Measurements from ENCODE around the gene TRIP13.
"Not testable (repeated sequence)": the region's sequence is repeated elsewhere in the genome, so short reads cannot be mapped to it uniquely, and the experiment has no call there.

The TRIP13 gene

DNA sequence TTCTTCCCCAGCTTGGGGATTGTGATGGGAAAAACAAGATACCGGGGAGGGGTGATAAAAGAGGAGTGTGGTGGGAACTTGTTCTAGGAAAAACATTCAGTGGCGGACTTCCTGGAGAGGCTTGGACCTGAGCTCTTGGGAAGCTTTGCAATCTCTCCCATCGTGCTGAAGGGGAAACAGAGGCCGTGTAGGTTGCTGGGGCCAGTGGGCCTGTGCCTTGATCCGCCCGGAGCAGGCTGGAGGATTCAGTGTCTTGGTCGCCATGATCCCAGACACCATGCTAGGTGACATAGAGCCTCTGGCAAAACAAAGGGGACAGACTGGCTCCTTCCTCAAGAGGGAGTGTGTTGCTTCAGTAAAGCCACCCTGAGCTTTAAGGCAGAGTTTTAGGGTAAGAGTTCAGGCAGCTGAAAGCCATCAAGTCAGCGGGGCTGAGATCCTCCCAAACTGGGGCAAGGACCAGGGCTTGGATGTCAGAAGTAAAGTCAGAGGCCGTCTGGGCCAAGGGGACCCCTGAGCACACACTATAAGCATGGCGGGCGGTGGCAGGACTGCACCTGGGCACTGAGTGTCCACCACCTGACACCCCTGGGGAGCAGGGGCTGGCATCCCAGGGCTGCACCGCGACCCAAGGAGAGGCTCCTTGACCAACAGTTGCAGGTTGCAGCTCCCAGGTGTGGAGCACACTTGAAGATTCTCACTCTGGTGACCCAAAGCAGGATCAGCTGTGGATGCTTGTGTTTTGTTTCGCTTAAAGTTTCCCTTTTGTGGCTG, 44.7 kb downstream of the TRIP13 start:
- no peak for DNase-seq (ENCODE audit: low read depth)

DNA sequence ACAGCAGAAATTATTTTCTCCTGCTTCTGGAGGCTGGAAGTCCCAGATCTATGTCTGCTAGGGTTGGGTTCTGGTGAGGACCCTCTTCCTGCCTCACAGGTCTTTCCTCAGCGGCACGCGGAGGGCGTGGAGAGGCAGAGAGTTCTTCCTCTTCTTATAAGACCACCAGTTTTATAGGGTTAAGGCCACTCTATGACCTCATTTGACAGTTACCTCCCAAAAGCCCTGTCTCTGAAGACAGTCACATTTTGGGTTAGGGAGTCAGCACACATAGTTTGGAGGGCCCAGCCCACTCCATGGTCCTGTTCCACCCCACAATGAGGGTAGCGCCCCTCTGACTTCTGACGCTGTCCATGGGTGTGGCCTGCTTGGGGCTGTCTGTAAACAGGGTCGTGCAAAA, 46.7 kb downstream of the TRIP13 start:
- DNase-seq (ENCODE audit: low read depth): no peak

DNA sequence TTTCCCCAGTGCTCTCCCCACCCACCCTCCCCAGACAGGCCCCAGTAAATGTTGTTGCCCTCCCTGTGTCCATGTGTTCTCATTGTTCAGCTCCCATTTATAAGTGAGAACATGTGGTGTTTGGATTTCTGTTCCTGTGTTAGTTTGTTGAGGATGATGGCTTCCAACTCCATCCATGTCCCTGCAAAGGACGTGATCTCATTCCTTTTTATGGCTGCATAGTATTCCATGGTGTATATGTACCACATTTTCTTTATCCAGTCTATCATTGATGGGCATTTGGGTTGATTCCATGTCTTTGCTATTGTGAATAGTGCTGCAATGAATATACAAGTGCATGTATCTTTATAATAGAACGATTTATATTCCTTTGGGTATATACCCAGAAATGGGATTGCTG, 48.1 kb downstream of the TRIP13 start:
- not testable (repeated sequence) for DNase-seq (ENCODE audit: low read depth)

DNA sequence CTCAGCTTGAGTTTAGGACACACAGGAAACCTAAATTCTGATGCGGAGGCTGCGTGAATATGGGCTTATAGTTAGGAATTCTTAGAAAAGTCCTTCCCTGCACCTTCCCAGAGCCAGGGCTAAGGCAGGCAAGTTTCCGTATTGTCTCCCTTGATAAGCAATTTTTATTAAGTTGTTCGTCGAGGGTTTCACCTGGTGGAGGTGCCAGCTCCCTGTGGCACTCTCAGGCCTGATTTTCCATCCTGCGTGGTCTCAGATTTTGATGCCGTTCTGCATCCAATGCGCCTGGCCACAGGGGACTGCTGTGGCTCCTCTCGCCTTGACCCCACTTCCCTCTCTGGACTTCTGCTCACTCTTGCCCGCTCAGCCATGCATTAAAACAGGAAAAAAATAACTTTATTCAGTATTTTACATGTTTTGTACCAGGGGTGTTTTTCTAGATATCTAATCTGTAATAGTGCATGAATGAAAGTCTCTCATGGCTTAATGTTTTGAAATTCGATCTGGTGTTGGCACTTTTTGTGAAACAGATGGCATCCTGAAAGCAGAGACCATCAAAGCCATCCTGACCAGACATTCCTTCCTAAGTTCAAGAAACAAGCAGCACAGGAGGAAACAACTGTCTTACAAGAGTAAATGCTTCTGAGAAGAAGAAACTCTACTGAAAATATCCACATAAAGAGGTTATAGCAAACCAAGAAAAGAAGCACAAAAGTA, 50.7 kb downstream of the TRIP13 start:
- no peak for DNase-seq (ENCODE audit: low read depth)

DNA sequence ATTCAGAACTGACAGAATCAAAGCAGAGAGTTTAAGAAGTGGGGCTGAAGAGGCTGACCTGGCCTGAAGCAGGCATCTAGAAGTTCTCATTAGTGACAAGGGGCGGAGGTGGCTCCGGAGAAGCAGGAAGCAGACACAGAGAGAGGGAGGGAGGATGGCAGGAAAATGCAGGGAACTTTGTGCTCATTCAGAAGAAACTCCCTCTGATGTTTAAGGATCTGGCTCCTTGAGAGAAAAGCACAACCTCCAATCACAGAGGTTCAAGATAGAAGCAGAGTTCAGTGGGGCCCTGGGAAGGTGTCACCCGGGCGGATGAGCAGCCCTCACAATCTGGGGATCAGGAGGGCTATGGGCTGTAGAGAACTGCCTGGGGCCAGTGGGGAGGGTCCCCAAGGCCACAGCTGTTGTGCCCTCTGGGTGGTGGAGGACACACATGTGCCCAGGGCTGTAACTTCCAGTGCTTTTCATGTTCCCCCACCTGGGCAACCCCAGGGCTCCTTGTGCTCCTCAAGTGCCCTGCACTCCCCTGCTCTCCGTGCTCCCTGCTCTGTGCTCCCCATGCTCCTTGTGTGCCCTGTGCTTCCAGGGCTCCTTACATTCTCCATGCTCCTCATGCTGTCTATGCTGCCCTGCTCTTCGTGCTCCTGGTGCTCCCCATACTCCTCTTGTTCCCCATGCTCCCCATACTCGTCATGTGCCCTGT, 51.4 kb downstream of the TRIP13 start:
- no peak for DNase-seq (ENCODE audit: low read depth)

DNA sequence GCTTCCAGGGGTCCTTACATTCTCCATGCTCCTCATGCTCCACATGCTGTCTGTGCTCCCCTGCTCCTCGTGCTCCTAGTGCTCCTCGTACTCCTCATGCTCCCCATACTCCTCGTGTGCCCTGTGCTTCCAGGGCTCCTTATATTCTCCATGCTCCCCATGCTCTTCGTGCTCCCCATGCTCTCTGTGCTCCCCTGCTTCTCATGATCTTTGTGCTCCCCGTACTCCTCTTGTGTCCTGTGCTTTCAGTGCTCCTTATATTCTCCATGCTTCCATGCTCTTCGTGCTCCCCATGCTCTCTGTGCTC, 51.9 kb downstream of the TRIP13 start:
- DNase-seq (ENCODE audit: low read depth): no peak

DNA sequence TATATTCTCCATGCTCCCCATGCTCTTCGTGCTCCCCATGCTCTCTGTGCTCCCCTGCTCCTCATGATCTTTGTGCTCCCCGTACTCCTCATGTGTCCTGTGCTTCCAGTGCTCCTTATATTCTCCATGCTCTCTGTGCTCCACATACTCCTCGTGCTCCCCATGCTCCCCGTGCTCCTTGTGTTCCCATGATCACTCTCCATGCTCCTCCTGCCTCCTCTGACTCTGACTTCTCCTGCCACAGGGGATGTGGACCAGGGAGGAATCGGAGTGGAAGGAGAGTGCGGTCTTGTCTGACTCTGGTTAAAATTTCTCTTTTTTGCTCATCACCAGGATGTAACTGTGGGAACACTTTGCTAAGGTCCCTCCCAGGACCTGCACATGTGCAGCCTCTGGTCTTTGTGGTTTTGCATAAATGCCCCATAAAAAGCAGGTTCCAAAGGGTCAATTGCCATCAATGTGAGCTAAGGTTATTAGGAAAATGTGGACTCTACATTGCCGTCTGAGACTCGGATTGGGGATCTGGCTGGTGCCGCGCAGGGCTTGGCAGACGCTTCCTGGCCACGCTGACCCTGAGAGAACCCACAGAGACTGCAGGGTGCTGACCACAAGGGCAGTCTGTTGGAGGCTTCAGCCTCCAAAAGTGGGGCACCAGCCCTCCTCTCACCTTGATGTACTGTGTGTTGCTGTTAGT, 52.5 kb downstream of the TRIP13 start:
- no peak for DNase-seq (ENCODE audit: low read depth)

DNA sequence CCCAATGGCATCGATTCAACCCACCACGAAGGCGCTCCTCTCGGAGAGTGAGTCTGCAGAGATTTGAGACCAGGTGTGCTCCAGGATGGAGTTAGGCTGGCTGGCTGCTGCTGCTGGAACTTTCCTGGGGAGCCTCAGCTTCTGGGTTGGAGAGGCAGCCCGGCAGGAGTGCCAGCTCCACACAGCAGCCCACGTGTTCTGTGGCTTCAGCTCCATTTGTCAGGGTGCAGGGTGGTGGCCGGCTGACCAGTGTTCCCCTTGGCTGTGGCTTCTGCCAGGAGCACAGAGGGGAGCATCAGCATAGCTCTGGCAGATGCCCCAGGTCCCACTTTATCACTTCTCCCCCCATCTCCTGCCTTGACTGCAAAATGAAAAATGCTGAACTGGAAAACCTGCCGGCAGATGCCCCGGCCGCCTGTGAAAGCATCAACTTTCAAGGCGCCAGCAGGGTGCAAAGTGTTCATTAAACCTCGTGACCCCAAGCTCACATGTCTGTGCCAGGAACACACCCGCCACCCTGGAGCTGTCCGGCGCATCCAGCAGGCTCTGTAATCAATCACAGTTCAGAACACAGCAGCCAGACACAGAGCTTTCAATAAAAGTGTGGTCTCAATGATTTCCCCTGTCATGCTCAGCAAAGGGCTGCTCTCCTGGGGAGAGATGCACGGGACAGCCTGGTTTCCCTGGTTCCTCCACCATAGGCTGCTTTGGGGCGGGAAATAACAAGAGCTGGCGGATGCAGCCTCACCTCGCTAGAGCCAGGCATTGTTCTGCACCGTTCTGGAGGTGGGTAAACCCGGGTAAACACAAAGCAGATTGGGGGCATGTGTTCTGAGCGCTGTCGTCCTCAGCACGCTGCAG, 53.2 kb downstream of the TRIP13 start:
- DNase-seq (ENCODE audit: low read depth): no peak

DNA sequence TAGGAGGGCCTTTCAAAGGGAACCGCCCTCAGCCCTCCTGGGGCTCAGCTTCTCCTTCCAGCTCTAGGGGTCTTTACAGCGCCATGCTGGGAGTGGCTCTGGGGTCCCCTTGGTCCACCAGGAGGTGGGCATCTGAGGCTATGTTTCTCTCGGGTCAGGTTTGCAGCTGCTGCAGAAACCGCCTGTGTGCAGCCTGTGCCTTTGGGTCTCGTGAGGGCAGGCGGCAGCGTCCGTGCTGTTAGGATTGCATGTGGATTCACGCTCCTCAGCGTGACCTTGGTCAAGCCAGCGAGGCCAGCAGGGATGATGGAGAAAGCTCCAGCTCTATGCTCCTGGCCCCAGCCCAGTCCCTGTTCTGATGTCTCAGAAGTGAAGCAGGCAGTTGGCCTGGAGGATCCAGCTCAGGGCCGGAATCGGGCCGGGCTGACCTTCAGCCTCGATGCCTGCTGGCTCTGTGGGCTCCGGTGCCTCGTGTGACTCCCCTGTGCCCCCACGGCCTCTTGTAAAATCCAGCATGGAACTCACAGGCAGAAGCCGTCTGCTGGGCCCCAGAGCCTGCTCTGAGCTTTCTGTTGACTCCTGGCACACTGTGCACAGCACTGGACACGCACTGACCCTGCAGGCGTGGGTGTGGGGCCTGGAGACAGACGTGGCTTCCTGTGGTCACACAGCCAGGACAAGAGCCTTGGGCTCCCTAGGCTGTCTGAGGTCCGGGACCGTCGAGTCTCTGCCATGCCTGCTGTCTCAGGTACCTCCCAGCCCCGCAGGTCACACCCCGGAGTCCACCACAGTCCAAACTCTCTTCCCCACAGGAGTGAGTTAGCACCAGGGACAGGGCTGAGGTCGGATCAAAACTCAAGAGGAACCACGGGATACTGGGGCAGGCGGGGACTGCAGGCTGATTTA, 54.3 kb downstream of the TRIP13 start:
- no peak for DNase-seq (ENCODE audit: low read depth)

DNA sequence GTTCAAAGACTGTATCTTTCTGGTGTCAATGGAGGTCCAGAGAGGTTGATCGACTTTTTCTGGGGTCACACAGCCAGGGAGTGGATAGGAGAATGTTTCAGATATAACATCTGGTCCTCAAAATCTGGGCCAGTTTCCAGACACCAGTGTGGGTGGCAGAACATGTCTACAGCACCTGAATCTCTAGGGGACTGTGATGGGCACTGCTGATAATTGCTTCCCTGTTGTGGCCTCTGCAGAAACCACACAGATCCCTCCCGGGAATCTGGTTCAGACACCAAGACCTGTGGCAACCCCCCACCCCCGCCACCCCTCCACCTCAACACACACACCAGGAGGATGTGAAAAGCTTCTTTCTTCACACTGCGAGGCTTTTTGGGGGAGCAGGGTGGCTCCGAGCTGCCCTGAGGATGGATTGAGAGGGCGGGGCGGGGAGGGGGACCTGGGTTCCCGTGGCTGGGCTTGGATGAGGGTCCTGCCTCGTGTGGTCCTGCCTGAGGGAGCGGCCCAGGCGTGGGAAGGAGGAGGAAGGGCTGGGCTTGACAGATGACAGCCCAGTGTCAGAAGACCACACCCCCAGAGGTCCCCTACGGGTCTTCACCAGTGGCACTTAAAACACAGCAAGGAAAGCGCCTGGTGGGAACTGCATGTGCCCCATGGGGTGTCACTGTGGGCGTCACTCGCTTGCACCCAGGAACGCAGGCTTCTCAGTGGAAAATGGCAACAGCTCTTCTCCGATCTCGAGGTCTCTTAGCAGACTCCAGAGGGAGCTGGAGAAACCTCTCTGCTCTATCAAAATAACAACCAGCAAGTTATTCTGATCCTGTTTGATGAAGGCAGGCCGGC, 55.2 kb downstream of the TRIP13 start:
- DNase-seq (ENCODE audit: low read depth): no peak

DNA sequence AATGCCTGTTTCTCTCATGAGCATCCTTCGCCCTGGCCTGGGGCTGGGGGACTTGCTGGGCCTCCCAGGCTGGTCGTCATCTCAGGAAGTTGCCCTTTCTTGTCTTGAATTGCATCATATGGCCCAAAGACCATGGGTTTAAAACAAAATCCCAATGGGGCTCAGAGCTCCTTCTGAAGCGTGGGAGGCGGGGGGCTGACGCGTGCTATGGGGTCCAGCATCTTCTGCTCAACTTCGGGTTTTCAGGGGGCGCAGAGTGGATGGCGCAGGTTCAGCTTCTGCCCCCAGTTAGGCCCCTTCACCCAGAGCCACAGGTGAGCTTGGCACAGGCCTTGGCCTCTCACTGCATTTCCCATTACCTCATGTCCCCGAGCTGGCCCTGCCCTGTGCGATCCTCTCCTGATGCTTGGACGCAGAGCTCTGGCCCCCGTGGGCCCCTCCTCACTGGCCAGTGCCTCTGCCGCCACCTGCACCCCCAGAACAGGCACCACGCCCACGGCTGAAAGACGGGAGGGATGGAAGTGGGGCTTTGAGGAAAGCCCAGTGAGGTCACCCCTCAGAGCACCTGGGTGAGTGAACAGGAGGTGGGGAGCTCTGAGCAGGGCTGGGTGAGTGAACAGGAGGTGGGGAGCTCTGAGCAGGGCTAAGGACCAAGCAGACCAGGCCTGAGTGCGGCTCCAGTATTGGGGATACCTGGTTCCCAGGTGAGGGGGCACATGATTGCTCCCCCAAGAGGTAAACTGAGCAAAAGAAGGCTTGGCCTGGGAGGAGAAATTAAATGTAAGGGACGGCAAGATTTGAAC, 56.0 kb downstream of the TRIP13 start:
- no peak for DNase-seq (ENCODE audit: low read depth)

DNA sequence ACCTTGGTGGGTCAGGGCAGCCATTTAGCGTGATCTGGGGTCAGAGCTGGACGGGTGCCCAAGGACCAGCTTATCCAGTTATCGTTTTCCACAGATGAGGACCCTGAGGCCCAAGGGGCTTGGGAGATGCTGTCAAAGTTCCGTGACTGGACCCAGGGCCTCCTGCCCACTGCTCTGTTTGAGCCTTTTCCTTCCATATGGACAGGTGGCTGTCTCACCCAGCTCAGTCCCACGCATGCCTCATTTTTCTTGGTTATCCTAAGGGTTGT, 56.5 kb downstream of the TRIP13 start:
- no peak for DNase-seq (ENCODE audit: low read depth)

DNA sequence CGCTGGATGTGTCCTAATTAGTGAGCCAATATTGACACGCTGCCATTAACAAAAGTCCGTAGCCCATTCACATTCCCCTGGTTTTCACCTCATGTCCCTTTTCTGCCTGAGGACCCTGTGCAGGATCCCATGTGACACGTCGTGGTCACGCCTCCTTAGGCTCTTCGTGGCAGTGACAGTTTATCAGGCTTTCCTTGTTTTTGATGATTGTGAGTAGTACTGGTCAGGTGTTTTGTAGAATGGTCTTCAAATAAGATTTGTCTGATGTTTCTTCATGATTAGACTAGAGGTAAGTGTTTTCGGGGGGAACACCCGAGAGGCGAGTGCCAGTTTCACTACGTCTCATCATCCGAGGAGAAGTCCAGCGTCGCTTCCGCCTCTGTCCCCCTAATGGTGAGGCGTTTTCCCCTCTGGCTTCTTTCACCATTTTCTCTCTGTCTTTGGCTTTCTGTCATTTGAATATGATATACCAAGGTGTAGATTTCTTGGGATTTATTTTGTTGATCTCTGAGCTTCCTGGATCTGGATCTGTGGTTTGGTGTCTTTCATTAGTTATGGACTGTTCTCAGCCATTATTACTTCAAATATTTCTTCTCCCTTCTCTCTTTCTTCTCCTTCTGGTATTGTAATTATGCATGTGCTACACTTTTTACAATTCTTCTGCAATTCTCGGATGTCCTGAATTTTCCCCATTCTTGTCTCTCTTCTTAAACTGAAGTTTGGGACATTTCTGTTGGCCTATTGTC, 57.3 kb downstream of the TRIP13 start:
- DNase-seq (ENCODE audit: low read depth): no peak

DNA sequence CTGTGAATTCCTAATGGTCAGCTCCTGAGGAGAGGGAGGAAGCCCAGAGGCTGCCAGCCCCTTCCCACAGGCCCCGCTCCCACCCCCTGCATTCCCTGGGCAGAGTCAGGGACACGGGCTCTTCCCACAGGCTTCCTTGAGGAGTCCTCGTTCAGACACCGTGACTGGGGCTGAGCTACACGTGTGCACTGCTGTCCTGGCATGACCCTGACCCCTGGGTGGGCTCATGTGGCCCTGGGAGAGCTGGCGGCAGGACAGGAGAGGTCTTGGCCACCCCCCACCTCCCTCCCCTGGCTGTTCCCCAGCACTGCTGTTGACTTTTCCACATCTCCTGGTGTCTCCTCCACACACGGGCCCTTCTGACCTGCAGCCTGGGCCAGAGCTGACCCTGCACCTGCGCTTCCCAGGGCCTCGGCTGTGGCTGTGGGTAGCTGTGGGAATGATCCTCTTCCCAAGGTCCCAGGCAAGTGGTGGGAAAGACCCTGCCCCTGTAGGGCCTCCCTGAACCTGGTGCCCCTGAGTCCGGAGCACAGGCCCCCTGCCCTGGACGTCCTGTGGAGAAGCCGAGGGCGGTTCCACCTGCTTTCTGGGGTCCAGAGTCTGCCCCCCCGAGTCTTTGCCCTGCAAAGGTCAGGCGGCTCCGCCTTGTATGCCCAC, 59.4 kb downstream of the TRIP13 start:
- no peak for DNase-seq (ENCODE audit: low read depth)

DNA sequence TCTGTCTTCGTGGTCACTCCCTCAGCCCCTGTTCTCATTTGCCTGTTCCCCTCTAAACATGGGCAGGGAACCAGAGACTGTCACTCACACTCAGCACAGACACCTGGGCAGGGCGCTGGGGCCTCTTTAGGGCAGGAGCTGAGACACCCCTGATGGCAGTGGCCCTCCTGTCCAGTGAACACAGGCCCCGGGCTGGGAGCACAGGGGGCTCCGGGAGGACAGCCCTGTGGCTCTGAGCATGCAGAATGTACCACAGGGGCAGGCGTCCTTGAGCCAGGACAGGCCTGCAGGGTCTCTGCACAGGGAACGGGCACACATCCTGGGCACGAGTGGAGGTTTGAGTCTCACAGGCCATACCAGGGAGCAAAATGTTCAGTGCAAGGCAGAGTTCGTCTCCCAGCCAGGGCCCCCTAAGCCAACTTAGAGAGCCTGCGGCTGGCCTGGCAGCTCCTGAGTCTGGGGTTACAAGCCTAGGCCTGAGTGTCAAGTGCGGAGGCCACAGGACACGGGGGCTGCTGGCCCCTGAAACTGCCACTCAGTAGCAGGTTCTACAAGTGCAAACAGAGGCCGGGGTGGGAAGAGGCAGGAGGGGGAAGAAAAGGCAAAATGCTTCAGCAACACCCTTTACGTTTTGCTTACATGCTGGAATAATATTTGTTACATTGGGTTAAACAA, 60.0 kb downstream of the TRIP13 start:
- DNase-seq (ENCODE audit: low read depth): no peak

DNA sequence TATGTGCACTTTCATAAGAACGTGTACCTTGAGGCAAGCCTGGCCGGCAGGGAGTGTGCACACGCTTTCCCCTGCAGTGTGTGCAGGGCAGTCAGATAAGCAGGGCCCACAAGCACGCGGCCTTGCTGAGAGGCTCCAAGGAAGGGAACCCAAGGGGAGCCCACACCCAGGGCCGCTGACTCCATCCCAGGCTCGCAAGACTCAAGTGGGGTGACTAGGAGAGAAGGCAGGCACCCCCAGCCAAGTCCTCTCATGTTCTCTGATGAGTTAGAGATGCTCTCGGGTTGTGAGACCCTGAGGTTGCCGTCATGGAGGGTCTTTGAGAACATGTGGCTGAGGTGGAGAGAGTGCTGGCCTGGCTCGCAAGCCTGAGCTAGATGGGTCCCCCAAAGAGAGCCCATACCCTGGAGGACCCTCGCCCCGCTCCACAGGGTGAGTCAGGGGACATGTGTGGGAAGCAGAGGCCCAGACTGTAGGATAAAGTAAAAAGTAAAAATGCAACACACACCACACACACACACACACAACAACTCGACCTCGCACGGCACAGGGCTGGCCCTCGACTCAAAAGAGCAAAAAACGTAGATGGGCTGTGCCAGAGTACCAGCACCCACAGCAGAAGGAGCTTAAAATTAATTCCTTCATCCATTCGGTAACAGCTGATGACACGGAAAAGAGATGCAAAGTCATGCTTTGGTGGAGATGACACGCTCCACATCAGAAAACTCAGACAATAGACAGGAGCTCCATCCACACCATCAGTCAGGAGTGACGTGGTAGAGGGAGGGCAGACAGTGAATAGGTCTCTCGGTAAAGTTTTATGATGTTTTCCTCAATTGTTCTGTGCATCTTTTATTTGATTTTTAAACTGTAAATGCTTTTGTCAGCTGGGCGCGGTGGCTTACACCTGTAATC, 61.1 kb downstream of the TRIP13 start:
- no peak for DNase-seq (ENCODE audit: low read depth)
